WI38 (cell line): ENCODE results near the gene ALOX12.

Experiments used
- H3K4me3 ChIP-seq: 2 replicates; pipeline ENCODE4 v1.5.1; 2011; ENCODE audit warnings: low read depth, mild to moderate bottlenecking, control low read depth, low read length
- CTCF ChIP-seq: IDR thresholded peaks from 2 replicates; pipeline ENCODE4 v1.5.1; 2012; ENCODE audit warnings: low read depth, mild to moderate bottlenecking, control low read depth, low read length

Gene ALOX12

GRCh38 chr17:7019367-7019766, 23.5 kb downstream of the ALOX12 start:
- no peak for TF ChIP-seq CTCF
- H3K4me3 ChIP-seq: peak overlapping the region; percentile 45

GRCh38 chr17:7019839-7020519, 24.1 kb downstream of the ALOX12 start:
- H3K4me3 ChIP-seq: peak overlapping the region; percentile 45
- TF ChIP-seq CTCF: no peak

DNA sequence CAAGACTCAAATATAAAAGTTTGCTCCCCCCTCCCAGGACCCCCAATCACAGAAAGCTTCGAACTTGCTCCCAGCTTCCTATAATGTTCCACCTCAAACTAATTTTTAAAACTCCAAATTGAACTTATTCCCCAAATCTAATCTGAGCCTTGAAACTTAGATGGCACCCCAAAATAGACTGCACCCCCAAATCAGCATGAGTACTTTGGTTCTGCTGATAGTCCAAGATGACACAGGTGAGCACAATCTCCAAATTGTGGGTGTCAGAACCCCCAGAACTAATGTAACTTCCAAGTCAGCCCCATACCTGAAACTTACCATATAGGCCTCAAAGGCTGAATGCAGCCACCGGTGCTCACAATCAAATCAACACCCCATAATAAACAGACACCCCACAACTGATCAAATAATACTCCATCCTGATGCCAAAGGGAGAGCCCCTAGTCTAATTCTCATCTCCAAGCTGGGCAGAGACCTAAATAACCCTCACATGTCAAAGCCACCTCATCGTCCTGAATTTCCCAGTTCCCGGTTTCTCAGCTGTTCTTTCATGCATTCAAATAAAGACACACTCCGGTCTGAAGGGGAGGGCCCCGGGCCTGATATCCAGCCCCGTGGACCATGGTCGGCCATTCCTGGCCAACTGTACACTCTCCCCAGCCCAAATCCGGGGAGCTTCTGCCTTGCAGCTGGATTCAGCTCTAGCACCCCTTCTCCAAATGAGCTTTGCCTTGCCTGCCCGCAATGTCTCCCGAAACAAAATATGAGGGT, 25.2 kb downstream of the ALOX12 start:
- H3K4me3 ChIP-seq: no peak overlapping the region
- TF ChIP-seq CTCF: no peak

- peak; percentile 91 for TF ChIP-seq CTCF
- H3K4me3 ChIP-seq: peak overlapping the region; percentile 3
Measured at GRCh38 chr17:7021993-7022778, 26.3 kb downstream of the ALOX12 start.

DNA sequence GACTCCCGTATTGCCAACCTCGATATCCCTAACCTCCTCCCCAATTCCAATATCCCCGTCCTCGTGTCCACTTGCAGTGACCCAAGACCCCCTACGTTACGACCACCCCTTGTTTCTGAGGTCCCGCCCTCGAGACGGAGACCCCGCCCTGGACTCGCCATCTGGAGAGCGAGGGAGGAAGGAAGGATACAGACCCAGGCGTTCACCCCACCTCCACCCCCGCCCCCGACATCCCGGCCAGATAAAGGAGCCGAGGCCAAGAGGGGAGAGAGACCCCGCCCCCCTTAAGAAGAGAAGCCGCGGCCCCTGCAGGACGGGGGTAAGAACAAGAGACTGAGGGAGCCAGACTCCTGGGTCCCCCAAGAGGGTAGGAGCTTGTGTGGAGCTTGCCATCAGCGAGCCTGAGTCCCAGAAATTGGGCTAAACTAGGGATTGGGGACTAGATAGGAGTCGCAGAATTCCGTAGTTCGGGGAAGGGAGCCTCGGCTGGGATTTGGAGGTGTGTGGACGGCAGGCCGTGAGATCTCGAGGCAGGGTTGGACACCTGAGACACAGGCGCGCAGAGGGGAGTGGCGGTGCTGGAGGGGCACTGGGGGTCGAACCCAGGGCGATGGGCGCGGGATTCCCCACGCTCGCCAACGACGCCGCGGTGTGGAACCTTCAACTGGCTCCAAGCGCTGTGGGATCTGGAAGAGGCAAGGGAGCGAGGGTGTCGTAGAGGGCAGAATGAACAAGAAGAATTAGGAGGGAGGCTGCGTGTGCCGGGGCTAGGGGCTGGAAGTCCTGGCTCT, 27.1 kb downstream of the ALOX12 start, which contains the start of gene BCL6B:
Gene BCL6B, plus strand, starts transcription at position 270 of the 791 bp plus-strand sequence. CDS start 622 bp downstream, outside the sequence.
- peak within 1 kb of the TSS; percentile 3 for H3K4me3 ChIP-seq
- no peak for TF ChIP-seq CTCF

DNA sequence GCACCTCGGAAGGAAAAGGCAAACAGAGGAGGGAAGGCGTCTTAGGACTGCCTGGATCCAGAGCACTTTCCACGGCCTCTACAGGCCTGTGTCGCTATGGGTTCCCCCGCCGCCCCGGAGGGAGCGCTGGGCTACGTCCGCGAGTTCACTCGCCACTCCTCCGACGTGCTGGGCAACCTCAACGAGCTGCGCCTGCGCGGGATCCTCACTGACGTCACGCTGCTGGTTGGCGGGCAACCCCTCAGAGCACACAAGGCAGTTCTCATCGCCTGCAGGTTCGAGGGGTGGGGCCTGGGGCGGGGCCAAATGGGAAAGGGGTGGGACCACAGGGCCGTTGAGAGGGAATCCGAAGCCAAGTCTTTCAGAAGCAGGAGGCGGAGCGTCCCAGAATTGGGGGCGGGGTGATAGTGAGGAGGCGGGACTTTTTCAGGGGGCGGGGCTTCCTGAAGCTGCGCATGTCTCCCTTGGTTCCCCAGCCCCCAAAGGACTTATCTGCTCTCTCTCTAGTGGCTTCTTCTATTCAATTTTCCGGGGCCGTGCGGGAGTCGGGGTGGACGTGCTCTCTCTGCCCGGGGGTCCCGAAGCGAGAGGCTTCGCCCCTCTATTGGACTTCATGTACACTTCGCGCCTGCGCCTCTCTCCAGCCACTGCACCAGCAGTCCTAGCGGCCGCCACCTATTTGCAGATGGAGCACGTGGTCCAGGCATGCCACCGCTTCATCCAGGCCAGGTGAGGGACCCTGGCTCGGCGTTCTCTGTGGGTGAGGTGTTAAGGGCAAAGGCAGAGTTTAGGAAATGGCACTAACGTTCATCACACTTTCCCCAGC, 27.9 kb downstream of the ALOX12 start:
- TF ChIP-seq CTCF: no peak
- H3K4me3 ChIP-seq: no peak overlapping the region
